HEK293T (cell line): ENCODE data around the gene LGSN.

ENCODE experiments used
- CTCF ChIA-PET: fragments of 350-600 bp; formaldehyde crosslinking; extraction: SDS; loops from one replicate; lab custom pipeline; 2021; ENCODE audit warnings: antibody characterized with exemption, inconsistent platforms; lab: Yijun Ruan, JAX
- POLR2A ChIA-PET: fragments of 350-600 bp; formaldehyde crosslinking; extraction: SDS; loops from one replicate; lab custom pipeline; 2020; ENCODE audit warnings: antibody characterized with exemption, inconsistent platforms; lab: Yijun Ruan, JAX
- DNase-seq: peaks from one replicate; pipeline ENCODE4 v3.0.0; 2012; ENCODE audit warnings: mixed read lengths; ENCODE audit errors: extremely low spot score
- ARNT ChIP-seq: fragments of 450-650 bp; IDR thresholded peaks from 2 replicates; pipeline ENCODE4 v1.6.1; 2017; ENCODE audit warnings: mild to moderate bottlenecking
- BHLHE40 ChIP-seq: fragments of 450-650 bp; IDR thresholded peaks from 2 replicates; pipeline ENCODE4 v1.6.1; 2016; ENCODE audit warnings: mild to moderate bottlenecking, moderate library complexity, borderline replicate concordance
- CTBP1 ChIP-seq: fragments of 450-650 bp; IDR thresholded peaks from 2 replicates; pipeline ENCODE4 v1.6.1; 2016; ENCODE audit warnings: borderline replicate concordance
- ELF4 ChIP-seq: fragments of 450-650 bp; IDR thresholded peaks from 2 replicates; pipeline ENCODE4 v1.6.1; 2017; ENCODE audit warnings: antibody characterized with exemption
- FOXA1 ChIP-seq: fragments of 450-650 bp; IDR thresholded peaks from 2 replicates; pipeline ENCODE4 v1.6.1; 2016; ENCODE audit warnings: mild to moderate bottlenecking
- FOXK2 ChIP-seq: fragments of 450-650 bp; IDR thresholded peaks from 2 replicates; pipeline ENCODE4 v1.6.1; 2016; ENCODE audit warnings: mild to moderate bottlenecking
- FOXM1 ChIP-seq: fragments of 450-650 bp; IDR thresholded peaks from 2 replicates; pipeline ENCODE4 v1.6.1; 2017; ENCODE audit warnings: mild to moderate bottlenecking, borderline replicate concordance
- HDGF ChIP-seq: fragments of 450-650 bp; IDR thresholded peaks from 2 replicates; pipeline ENCODE4 v1.6.1; 2017; ENCODE audit warnings: antibody characterized with exemption, borderline replicate concordance
- L3MBTL2 ChIP-seq: fragments of 450-650 bp; conservative IDR thresholded peaks from 2 replicates; pipeline ENCODE4 v1.6.1; 2016; ENCODE audit warnings: mild to moderate bottlenecking
- LEF1 ChIP-seq: fragments of 450-650 bp; IDR thresholded peaks from 2 replicates; pipeline ENCODE4 v1.6.1; 2017; ENCODE audit warnings: mild to moderate bottlenecking, borderline replicate concordance
- NFRKB ChIP-seq: fragments of 450-650 bp; IDR thresholded peaks from 2 replicates; pipeline ENCODE4 v1.6.1; 2016; ENCODE audit warnings: mild to moderate bottlenecking, moderate library complexity
- SP1 ChIP-seq: fragments of 450-650 bp; IDR thresholded peaks from 2 replicates; pipeline ENCODE4 v1.6.1; 2017
- SUZ12 ChIP-seq: fragments of 450-650 bp; IDR thresholded peaks from 2 replicates; pipeline ENCODE4 v1.6.1; 2016; ENCODE audit warnings: mild to moderate bottlenecking
- TARDBP ChIP-seq: fragments of 450-650 bp; IDR thresholded peaks from 2 replicates; pipeline ENCODE4 v1.6.1; 2016
- ZNF384 ChIP-seq: fragments of 450-650 bp; IDR thresholded peaks from 2 replicates; pipeline ENCODE4 v1.6.1; 2016
- TF ChIP-seq, protein P1 (sequence below): fragments of 450-650 bp; IDR thresholded peaks from 2 replicates; pipeline ENCODE4 v1.6.1; 2016

The LGSN gene

DNA sequence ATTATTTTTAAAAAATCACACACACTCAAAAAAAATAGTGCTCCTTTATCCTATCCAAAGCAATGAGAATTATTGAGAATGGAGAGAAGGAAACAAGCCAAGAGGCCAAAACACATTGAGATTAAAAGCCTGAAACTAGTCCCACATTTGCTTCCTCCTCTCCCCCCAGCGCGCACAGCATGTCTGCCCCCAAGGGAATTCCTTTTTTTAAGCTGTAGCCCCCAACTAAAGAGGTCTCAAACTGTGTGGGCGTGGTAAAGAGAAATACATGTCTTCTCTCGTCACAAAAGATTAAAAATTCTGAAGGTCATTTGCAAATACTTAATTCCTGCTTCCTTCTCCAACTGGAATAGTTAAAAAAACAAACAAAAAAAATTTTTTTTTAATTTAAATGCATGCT is 52.7 kb downstream of the LGSN start:
- DNase-seq: no peak
- ChIA-PET CTCF (no interaction called here), POLR2A (no interaction called here)
- TF ChIP-seq FOXA1 (no peak), BHLHE40 (no peak)
- TF ChIP-seq, protein P1, sequence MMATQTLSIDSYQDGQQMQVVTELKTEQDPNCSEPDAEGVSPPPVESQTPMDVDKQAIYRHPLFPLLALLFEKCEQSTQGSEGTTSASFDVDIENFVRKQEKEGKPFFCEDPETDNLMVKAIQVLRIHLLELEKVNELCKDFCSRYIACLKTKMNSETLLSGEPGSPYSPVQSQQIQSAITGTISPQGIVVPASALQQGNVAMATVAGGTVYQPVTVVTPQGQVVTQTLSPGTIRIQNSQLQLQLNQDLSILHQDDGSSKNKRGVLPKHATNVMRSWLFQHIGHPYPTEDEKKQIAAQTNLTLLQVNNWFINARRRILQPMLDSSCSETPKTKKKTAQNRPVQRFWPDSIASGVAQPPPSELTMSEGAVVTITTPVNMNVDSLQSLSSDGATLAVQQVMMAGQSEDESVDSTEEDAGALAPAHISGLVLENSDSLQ: no peak

GRCh38 chr6:63263444-63263843 is 56.3 kb downstream of the LGSN start:
- no peak for TF ChIP-seq ARNT
- TF ChIP-seq FOXA1: no peak
- TF ChIP-seq FOXK2: no peak
- TF ChIP-seq LEF1: no peak
- no peak for TF ChIP-seq SUZ12
- TF ChIP-seq L3MBTL2: no peak
- TF ChIP-seq, protein P1: no peak
- TF ChIP-seq SP1: no peak
- no peak for TF ChIP-seq FOXM1
- no peak for TF ChIP-seq NFRKB
- no peak for TF ChIP-seq TARDBP
- TF ChIP-seq ELF4: no peak
- no peak for TF ChIP-seq CTBP1
- TF ChIP-seq HDGF: no peak
- CTCF ChIA-PET: interaction anchor here (0.9 kb wide), 1 partner anchor 9 kb away, joined by 3 read pairs; no protein-coding TSS in a partner anchor
- POLR2A ChIA-PET: no interaction called here
- no peak for DNase-seq

GRCh38 chr6:63261820-63262219 is 58.0 kb downstream of the LGSN start:
- ChIA-PET POLR2A (no interaction called here), CTCF (no interaction called here)
- no peak for DNase-seq
- TF ChIP-seq TARDBP (no peak), BHLHE40 (no peak), SUZ12 (no peak), ELF4 (no peak), SP1 (no peak), ARNT (no peak), FOXA1 (no peak), FOXM1 (no peak), NFRKB (no peak), LEF1 (no peak), CTBP1 (no peak), FOXK2 (no peak), ZNF384 (no peak), HDGF (no peak), L3MBTL2 (no peak)
- TF ChIP-seq, protein P1: no peak

DNA sequence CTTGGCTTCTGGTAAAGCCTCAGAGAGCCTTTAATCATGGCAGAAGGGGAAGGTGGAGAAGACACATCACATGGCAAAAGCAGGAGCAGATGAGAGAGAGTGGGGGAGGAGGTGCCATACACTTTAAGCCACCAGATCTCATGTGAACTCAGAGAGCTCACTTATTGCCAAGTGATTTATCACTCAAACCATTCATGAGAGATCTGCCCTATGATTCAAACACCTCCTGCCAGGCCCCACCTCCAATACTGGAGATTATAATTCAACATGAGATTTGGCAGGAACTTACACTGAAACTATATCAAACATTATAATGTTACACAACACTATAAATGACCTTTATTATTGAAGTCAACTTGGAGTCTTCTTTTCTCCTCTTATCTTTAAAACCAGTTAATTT is 60.6 kb downstream of the LGSN start:
- no peak for DNase-seq
- TF ChIP-seq SP1: no peak
- TF ChIP-seq ELF4: no peak
- TF ChIP-seq TARDBP: no peak
- no peak for TF ChIP-seq FOXM1
- TF ChIP-seq NFRKB: no peak
- no peak for TF ChIP-seq FOXA1
- no peak for TF ChIP-seq SUZ12
- TF ChIP-seq LEF1: no peak
- POLR2A ChIA-PET: no interaction called here
- CTCF ChIA-PET: no interaction called here

DNA sequence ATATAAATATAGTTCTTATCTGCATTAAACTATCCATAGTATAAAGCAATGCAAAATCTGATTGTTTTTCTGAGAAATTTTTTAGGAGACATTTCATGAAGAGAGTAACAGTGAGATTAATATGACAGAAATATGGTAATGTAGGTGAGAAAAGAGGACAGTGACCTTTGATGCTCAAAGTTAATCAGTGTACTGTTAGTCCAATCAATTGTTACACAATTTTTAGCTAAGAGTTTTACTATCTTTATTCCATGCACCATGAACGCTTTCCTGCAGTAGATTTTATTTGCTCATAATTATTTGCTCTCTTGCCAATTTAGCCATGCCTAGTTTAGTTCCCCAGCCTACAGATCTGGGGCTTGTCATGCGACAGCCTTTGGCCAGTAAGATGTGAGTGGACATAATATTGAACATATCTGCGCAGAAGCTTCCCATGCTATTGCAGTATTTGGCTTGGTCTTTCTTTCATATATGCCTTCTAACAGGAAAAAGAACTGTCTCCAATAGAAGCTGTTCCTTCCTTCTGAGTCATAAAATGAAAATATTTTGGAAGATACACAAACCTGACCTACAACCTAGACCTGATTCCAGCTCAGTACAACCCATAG is 69.8 kb downstream of the LGSN start:
- POLR2A ChIA-PET: no interaction called here

More for the DNA sequence above, 69.8 kb downstream of the LGSN start:
- CTCF ChIA-PET: interaction anchor here (0.8 kb wide), 1 partner anchor 747 kb away, joined by 3 read pairs; no protein-coding TSS in a partner anchor
- DNase-seq: no peak
- TF ChIP-seq ELF4 (no peak), L3MBTL2 (no peak), NFRKB (no peak), HDGF (no peak), SUZ12 (no peak), FOXK2 (no peak), LEF1 (no peak), ZNF384 (no peak), SP1 (no peak)
- TF ChIP-seq, protein P1: no peak
